Activated T-cell treated with anti-CD3 and anti-CD28 coated beads for 4 hours (primary cell): ENCODE data around the gene SNRNP70.
"Not testable (repeated sequence)": the region's sequence is repeated elsewhere in the genome, so short reads cannot be mapped to it uniquely, and the experiment has no call there.

Source experiments
- DNase-seq: peaks from one replicate; pipeline ENCODE4 v3.0.0-alpha.2; 2020

Gene SNRNP70

GRCh38 chr19:49085020-49085867 lies at the start of gene SNRNP70:
Gene SNRNP70 (plus strand): TSS chr19:49085451. CDS start chr19:49086415, 964 bp downstream.
- DNase-seq = peak; percentile 96

GRCh38 chr19:49036815-49037214 lies 48.4 kb upstream of the SNRNP70 start, which contains the start of gene CGB1:
Gene CGB1 (minus strand): TSS chr19:49036895. CDS start chr19:49036711, 184 bp downstream.
- not testable (repeated sequence) for DNase-seq

- DNase-seq = not testable (repeated sequence)
Observed at GRCh38 chr19:49038111-49038510, 47.1 kb upstream of the SNRNP70 start.

- DNase-seq = not testable (repeated sequence)
Observed at GRCh38 chr19:49038557-49039276, 46.5 kb upstream of the SNRNP70 start.

- DNase-seq = not testable (repeated sequence)
Observed at GRCh38 chr19:49039736-49040135, 45.5 kb upstream of the SNRNP70 start.

- no peak for DNase-seq
Observed at GRCh38 chr19:49042177-49042576, 43.1 kb upstream of the SNRNP70 start.

- DNase-seq = not testable (repeated sequence)
Observed at GRCh38 chr19:49042666-49043065, 42.6 kb upstream of the SNRNP70 start.

GRCh38 chr19:49043548-49043947 lies 41.7 kb upstream of the SNRNP70 start, which contains the start of gene CGB5:
Gene CGB5 (plus strand): TSS chr19:49043848. CDS start chr19:49044210, 362 bp downstream.
- not testable (repeated sequence) for DNase-seq

- not testable (repeated sequence) for DNase-seq
Observed at GRCh38 chr19:49049011-49049410, 36.2 kb upstream of the SNRNP70 start, which contains the start of gene CGB8. Gene CGB8 (minus strand): TSS chr19:49049111. CDS start chr19:49048739, 372 bp downstream.

GRCh38 chr19:49049834-49050233 lies 35.4 kb upstream of the SNRNP70 start:
- DNase-seq = not testable (repeated sequence)

- DNase-seq = not testable (repeated sequence)
Observed at GRCh38 chr19:49050376-49051033, 34.7 kb upstream of the SNRNP70 start.

- DNase-seq = peak; percentile 35
Observed at GRCh38 chr19:49056101-49056901, 28.9 kb upstream of the SNRNP70 start.

- not testable (repeated sequence) for DNase-seq
Observed at GRCh38 chr19:49056902-49057596, 28.2 kb upstream of the SNRNP70 start.

GRCh38 chr19:49057636-49058234 lies 27.5 kb upstream of the SNRNP70 start, which contains the start of gene CGB7:
Gene CGB7 (minus strand): TSS chr19:49057749. CDS start chr19:49055375, 2,374 bp downstream.
- peak; percentile 25 for DNase-seq

- DNase-seq = no peak
Observed at GRCh38 chr19:49058562-49058961, 26.7 kb upstream of the SNRNP70 start.

- no peak for DNase-seq
Observed at GRCh38 chr19:49059053-49059452, 26.2 kb upstream of the SNRNP70 start.

- no peak for DNase-seq
Observed at GRCh38 chr19:49061000-49061399, 24.3 kb upstream of the SNRNP70 start.

- no peak for DNase-seq
Observed at GRCh38 chr19:49061445-49061844, 23.8 kb upstream of the SNRNP70 start.

GRCh38 chr19:49064029-49064629 lies 21.1 kb upstream of the SNRNP70 start:
- DNase-seq = no peak
